Upper lobe of left lung (tissue), 6 donors: Measurements from ENCODE around the gene DYSF. TPM values are rescaled to one million over a fixed set of nuclear protein-coding genes. Genes with fewer than 3 reads are reported as not detected.
A peak's percentile ranks its signal among the peaks of the same experiment; 100 is the strongest.

Experiments
- ATAC-seq, 2 donors: fragments of 200-7000 bp; cut with Tn5 transposase; one replicate each; pipeline ENCODE4 v1.9.1; 2022; ENCODE audit warnings: mild to moderate bottlenecking in 2 of 2, moderate library complexity in 2 of 2; ENCODE audit not compliant: low FRiP score in 2 of 2
- DNase-seq, 2 donors: peaks; one replicate each; pipeline ENCODE4 v3.0.0-alpha.2; 2019 to 2020
- H3K27ac ChIP-seq, 4 donors: fragments of 200-600 bp; sonication (generic); one replicate each; pipeline ENCODE4 v1.5.1; 2016 to 2019
- H3K27me3 ChIP-seq, 4 donors: fragments of 200-600 bp; sonication (generic); one replicate each; pipeline ENCODE4 v1.5.1; 2017 to 2019
- H3K36me3 ChIP-seq, 4 donors: fragments of 200-600 bp; sonication (generic); one replicate each; pipeline ENCODE4 v1.5.1; 2016 to 2019
- H3K4me1 ChIP-seq, 4 donors: fragments of 200-600 bp; sonication (generic); one replicate each; pipeline ENCODE4 v1.5.1; 2018 to 2019
- H3K4me3 ChIP-seq, 4 donors: fragments of 200-600 bp; sonication (generic); one replicate each; pipeline ENCODE4 v1.5.1; 2017 to 2019; ENCODE audit warnings: mild to moderate bottlenecking in 2 of 4, moderate library complexity in 1 of 4
- H3K9me3 ChIP-seq, 4 donors: fragments of 200-600 bp; sonication (generic); one replicate each; pipeline ENCODE4 v1.5.1; 2018 to 2019
- EP300 ChIP-seq, 4 donors: sonication (generic); formaldehyde crosslinking; IDR thresholded peaks; one replicate each; pipeline ENCODE4 v1.5.1; 2017; ENCODE audit warnings: antibody characterized with exemption in 4 of 4, control low read depth in 2 of 4
- POLR2A ChIP-seq, 4 donors: fragments of 450-650 bp; IDR thresholded peaks; one replicate each; pipeline ENCODE4 v1.5.1; 2016 to 2017; ENCODE audit warnings: antibody characterized with exemption in 4 of 4, mild to moderate bottlenecking in 2 of 4
- POLR2AphosphoS5 ChIP-seq, 2 donors: sonication (generic); formaldehyde crosslinking; IDR thresholded peaks; one replicate each; pipeline ENCODE4 v1.5.1; 2017; ENCODE audit warnings: antibody characterized with exemption in 2 of 2
- WGBS, 2 donors: methylation state at CpG; one replicate each; pipeline ENCODE4 v1.1.5; 2017 to 2018; 5-methylcytosine and 5-hydroxymethylcytosine counted together
- total RNA-seq, 6 donors: library from RNA; depleted of rRNA in 4 of 6; stranded (reverse); fragments of >200 nt in 4 of 6; gene quantifications; one replicate each; pipeline versions ENCODE4 v1.1.0 to v1.2.1, GENCODE V29; 2016 to 2021
- TF ChIP-seq, protein P1 (sequence below), 6 experiments: fragments of 450-650 bp in 4 of 6; fragments of 200-600 bp in 2 of 6; sonication (generic) in 2 of 6; IDR thresholded peaks; one replicate each; pipeline ENCODE4 v1.5.1; 2016 to 2019; ENCODE audit warnings: antibody characterized with exemption in 6 of 6
- donor health status: DM: no; HTN: no; CAD: no; lungs with moderate emphysema.
- donor health status: DM: no; HTN: yes; CAD: no; lungs with severe emphysema.

The DYSF gene
- total RNA-seq, 6 donors from 2014 or later, result 17.5 to 72.7 (median 42.7) TPM

DNA sequence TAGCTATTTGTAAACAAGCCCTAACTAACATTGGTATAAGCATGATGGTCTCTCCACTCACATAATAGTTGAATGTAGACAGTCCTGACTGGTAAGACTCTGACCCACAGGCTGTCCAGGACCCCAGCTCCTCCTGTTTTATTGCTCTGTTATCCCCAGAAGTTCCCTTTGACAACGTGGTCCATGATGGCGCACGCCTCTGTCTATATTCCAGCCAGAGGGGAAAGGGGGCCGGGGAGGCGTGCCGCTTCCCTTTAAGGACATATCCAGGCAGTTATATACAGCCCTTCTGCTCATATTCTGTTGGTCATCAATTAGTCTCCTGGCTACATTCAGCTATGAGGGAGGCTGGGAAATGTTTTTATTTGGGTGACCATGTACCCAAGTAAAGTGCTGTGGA, 6.7 kb downstream of the DYSF start:
- WGBS, 2 donors, result 90 to 97% methylated on average over 6 of the region's 6 CpGs
- H3K9me3 ChIP-seq, result no peaks in the 10 kb centered on the region

DNA sequence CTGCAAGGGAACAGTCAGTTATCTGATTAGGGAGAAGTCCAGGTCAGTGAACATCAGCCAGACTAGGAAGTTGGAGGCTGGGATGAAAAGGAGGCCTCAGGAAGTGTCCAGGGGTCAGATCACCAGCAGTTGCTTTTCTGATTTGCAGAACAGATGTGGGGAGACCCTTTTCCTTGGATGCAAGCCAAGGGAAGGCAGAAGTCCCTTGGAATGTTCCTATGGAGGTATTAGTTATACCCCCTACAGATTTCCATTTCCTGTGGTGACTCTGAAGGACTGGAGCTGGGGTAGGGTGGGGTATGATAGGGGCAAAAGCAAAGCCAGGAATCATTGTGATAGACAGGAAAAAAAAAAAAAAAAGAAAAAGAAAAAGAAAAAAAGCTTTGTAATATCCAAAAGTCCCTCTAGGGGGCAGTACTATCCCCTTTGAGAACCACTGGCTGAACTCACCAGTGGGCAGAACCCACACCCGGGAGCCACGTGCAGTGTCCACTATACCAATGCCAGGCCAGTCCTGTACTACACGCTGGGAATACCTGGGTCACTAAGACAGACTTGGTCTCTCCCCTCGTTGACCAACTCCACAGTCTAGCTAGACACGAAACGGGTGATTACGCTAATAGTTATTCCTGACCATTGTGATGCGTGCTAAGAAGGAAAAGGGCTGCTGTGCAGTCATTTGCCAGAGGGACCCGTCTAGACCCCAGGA, 7.4 kb downstream of the DYSF start:
- no peak overlapping the region for H3K27ac ChIP-seq
- no peak overlapping the region for H3K4me3 ChIP-seq
- 54 to 57% methylated on average over 9 of the region's 9 CpGs for WGBS, 2 donors
- H3K4me1 ChIP-seq, result peaks cover 3 to 12% (median 5%) of the 10 kb centered on the region in 4 donors
- DNase-seq, result no peak
- ATAC-seq, result peak in 1 of 2 donors; percentile 59
- no peaks in the 10 kb centered on the region for H3K9me3 ChIP-seq
- H3K27me3 ChIP-seq, result no peaks in the 10 kb centered on the region
- H3K36me3 ChIP-seq, result no peaks in the 10 kb centered on the region
- TF ChIP-seq POLR2AphosphoS5 (IDR thresholded peaks at IDR 0.05) (no peak), POLR2A (IDR thresholded peaks at IDR 0.05) (no peak), EP300 (IDR thresholded peaks at IDR 0.05) (no peak)
- TF ChIP-seq, protein P1, sequence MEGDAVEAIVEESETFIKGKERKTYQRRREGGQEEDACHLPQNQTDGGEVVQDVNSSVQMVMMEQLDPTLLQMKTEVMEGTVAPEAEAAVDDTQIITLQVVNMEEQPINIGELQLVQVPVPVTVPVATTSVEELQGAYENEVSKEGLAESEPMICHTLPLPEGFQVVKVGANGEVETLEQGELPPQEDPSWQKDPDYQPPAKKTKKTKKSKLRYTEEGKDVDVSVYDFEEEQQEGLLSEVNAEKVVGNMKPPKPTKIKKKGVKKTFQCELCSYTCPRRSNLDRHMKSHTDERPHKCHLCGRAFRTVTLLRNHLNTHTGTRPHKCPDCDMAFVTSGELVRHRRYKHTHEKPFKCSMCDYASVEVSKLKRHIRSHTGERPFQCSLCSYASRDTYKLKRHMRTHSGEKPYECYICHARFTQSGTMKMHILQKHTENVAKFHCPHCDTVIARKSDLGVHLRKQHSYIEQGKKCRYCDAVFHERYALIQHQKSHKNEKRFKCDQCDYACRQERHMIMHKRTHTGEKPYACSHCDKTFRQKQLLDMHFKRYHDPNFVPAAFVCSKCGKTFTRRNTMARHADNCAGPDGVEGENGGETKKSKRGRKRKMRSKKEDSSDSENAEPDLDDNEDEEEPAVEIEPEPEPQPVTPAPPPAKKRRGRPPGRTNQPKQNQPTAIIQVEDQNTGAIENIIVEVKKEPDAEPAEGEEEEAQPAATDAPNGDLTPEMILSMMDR (IDR thresholded peaks at IDR 0.05), result peak in 3 of 6 experiments; percentile 25 to 53 (median 28)

More for the DNA sequence above, 6.7 kb downstream of the DYSF start:
- Histone ChIP-seq H3K27ac (no peak overlapping the region), H3K4me1 (peaks cover 0 to 15% (median 4%) of the 10 kb centered on the region in 4 donors), H3K27me3 (no peaks in the 10 kb centered on the region), H3K4me3 (no peak overlapping the region), H3K36me3 (no peaks in the 10 kb centered on the region)
- ATAC-seq (no peak), DNase-seq (no peak)
- TF ChIP-seq, protein P1 (IDR thresholded peaks at IDR 0.05), result no peak
- TF ChIP-seq POLR2A (IDR thresholded peaks at IDR 0.05) (no peak), POLR2AphosphoS5 (IDR thresholded peaks at IDR 0.05) (no peak), EP300 (IDR thresholded peaks at IDR 0.05) (no peak)

DNA sequence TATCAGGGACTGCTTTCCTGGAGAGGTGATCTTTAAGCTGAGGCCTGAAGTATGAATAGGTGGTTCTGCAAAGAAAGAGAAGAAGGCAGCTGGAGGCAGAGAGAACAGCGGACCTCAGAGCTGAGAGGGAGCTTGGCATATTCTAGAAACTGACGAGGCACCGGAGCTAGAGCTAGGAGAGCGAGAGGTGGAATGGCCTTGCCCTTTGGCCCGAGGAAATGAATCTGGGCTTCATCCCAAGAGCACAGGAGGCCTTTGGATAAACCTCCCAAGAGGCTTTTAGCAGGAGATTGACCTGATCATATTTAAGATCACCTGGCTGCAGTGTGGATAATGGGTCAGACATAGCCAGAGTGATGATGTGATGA, 7.9 kb downstream of the DYSF start:
- peaks cover 9 to 17% (median 10%) of the 10 kb centered on the region in 4 donors for H3K4me1 ChIP-seq
- no peak for TF ChIP-seq POLR2A (IDR thresholded peaks at IDR 0.05)
- no peak for TF ChIP-seq EP300 (IDR thresholded peaks at IDR 0.05)
- no peak for TF ChIP-seq POLR2AphosphoS5 (IDR thresholded peaks at IDR 0.05)
- TF ChIP-seq, protein P1 (IDR thresholded peaks at IDR 0.05), result no peak
- H3K27me3 ChIP-seq, result no peaks in the 10 kb centered on the region
- no peak for DNase-seq
- ATAC-seq, result no peak
- 51 to 61% methylated on average over 5 of the region's 5 CpGs for WGBS, 2 donors
- H3K36me3 ChIP-seq, result no peaks in the 10 kb centered on the region
- no peak overlapping the region for H3K4me3 ChIP-seq
- H3K9me3 ChIP-seq, result no peaks in the 10 kb centered on the region
- H3K27ac ChIP-seq, result no peak overlapping the region

DNA sequence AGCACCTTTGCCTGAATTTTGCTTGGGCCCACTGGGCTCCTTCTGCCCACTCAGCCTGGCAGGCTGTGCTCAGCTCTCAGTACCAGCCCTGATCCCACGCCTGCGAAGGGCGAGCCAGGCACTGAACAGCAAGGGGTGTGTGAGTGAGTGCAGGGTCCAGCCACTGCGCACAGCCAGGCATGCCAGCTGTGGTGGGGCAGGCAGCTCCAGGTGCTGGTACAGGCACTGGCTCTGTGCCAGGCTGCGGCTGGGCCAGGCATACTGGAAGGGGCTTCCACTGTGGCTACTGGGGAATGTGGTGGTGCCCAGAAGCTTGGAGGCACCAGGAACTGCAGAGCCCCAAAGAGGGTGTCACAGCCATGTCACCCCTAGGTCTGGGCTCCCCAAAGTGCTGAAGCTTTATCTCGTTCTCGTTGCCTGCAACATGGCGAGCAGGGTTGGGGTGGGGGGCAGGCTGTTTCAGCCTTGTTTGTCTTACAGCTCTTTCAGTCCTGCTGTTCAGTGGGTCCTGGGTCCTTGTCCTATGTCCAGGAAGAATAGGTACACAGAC, 8.8 kb downstream of the DYSF start:
- DNase-seq (peak in 1 of 2 donors; percentile 61), ATAC-seq (no peak)
- TF ChIP-seq POLR2A (IDR thresholded peaks at IDR 0.05), result no peak
- TF ChIP-seq, protein P1 (IDR thresholded peaks at IDR 0.05), result no peak
- no peak for TF ChIP-seq EP300 (IDR thresholded peaks at IDR 0.05)
- TF ChIP-seq POLR2AphosphoS5 (IDR thresholded peaks at IDR 0.05), result no peak
- WGBS, 2 donors, result 97% methylated on average over 7 of the region's 8 CpGs; no CpG with 5 or more reads in 1 of the 2 donors
- Histone ChIP-seq H3K27me3 (no peaks in the 10 kb centered on the region), H3K9me3 (no peaks in the 10 kb centered on the region), H3K4me1 (peaks cover 10 to 19% (median 13%) of the 10 kb centered on the region in 4 donors), H3K36me3 (no peaks in the 10 kb centered on the region), H3K4me3 (no peak overlapping the region), H3K27ac (no peak overlapping the region)
